Nephron (organoid): Measurements from ENCODE around the gene COPA.
A peak's percentile ranks its signal among the peaks of the same experiment; 100 is the strongest.

Experiments used
- H3K27ac Mint-ChIP-seq, 3 experiments: 2 replicates each; pipeline ENCODE4 v1.8.0; 2020; ENCODE audit warnings: mixed read lengths in 3 of 3, mild to moderate bottlenecking in 2 of 3, moderate library complexity in 1 of 3
- H3K27me3 Mint-ChIP-seq: 2 replicates; pipeline ENCODE4 v1.8.0; 2021; ENCODE audit warnings: low read depth, mild to moderate bottlenecking, moderate library complexity, mixed read lengths
- H3K36me3 Mint-ChIP-seq: 2 replicates; pipeline ENCODE4 v1.8.0; 2020; ENCODE audit warnings: low read depth, mixed read lengths
- H3K4me1 Mint-ChIP-seq: 2 replicates; pipeline ENCODE4 v1.8.0; 2020; ENCODE audit warnings: mixed read lengths
- H3K4me3 Mint-ChIP-seq, 3 experiments: 2 replicates each; pipeline ENCODE4 v1.8.0; 2020; ENCODE audit warnings: mild to moderate bottlenecking in 3 of 3, mixed read lengths in 3 of 3, moderate library complexity in 2 of 3
- H3K9me3 Mint-ChIP-seq: 2 replicates; pipeline ENCODE4 v1.8.0; 2020; ENCODE audit warnings: mixed read lengths
- TF ChIP-seq, protein P1 (sequence below), 3 experiments: fragments of 200-600 bp; sonication (generic); IDR thresholded peaks; one replicate each; pipeline ENCODE4 v1.5.0; 2021; ENCODE audit warnings: antibody characterized with exemption in 3 of 3; ENCODE audit not compliant: unreplicated experiment in 3 of 3

The COPA gene

DNA sequence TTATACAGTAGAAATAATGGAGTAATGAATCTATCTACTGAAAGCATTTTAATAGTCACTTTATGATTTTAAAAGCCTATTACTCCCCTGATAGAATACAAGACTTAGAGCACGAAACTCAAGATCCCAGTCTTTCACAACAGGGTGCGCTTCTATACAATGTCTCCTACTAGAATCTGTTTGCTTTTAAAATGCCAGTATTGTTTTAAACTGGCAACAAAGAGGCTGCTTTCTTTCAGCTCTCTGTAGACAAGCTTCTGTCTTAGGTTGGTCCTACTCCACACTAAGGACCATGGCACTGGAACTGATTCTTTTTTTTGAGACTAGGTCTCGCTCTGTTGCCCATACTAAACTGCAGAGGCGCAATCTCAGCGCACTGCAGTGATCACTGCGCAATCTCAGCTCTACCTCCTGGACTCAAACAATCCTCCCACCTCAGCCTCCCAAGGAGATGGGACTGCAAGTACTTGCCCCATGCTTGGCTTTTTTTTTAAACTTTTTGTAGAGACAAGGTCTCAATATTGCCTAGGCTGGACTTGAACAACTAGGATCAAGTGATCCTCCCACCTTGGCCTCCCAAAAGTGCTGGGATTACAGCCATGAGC, 85.5 kb downstream of the COPA start:
- TF ChIP-seq, protein P1, sequence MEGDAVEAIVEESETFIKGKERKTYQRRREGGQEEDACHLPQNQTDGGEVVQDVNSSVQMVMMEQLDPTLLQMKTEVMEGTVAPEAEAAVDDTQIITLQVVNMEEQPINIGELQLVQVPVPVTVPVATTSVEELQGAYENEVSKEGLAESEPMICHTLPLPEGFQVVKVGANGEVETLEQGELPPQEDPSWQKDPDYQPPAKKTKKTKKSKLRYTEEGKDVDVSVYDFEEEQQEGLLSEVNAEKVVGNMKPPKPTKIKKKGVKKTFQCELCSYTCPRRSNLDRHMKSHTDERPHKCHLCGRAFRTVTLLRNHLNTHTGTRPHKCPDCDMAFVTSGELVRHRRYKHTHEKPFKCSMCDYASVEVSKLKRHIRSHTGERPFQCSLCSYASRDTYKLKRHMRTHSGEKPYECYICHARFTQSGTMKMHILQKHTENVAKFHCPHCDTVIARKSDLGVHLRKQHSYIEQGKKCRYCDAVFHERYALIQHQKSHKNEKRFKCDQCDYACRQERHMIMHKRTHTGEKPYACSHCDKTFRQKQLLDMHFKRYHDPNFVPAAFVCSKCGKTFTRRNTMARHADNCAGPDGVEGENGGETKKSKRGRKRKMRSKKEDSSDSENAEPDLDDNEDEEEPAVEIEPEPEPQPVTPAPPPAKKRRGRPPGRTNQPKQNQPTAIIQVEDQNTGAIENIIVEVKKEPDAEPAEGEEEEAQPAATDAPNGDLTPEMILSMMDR (IDR thresholded peaks at IDR 0.05; ENCODE audit: unreplicated experiment in 3 of 3) = no peak
- peaks cover 15% of the 10 kb centered on the region for H3K36me3 Mint-ChIP-seq

DNA sequence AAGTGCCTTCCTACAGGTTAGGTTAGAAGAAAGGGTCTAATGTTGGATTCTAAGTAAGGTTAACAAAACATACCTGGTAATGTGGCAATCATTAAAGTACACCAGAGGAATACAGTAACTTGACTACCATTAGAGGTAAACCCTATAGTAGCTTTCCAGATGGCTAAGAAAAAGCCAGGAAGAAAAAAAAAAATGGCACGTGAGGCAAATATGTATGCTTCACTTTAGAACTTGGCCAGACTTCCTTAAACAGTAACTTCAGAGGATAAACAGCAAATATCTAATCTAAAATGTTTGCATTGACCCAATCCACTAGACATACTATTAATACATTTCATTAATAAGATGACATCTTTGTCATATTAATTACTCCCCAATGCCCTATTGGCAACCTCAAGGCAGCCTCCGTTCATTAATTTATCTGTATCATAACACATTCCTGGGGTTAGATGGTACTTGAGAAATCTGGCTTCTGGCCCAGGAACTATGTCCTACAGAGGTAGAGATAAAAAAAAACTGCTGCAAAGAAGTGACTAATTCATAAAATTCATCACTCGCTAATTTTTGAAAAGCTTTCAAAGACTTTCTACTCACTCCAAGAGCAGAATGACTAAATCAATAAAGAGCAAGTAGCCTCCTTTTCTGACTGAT, 86.5 kb downstream of the COPA start:
- H3K4me1 Mint-ChIP-seq = peaks cover 57% of the 10 kb centered on the region
- TF ChIP-seq, protein P1 (IDR thresholded peaks at IDR 0.05; ENCODE audit: unreplicated experiment in 3 of 3) = no peak
- peak overlapping the region in 1 of 3 experiments; percentile 16 for H3K4me3 Mint-ChIP-seq
- peak overlapping the region; percentile 56 to 68 (median 63) for H3K27ac Mint-ChIP-seq
- H3K36me3 Mint-ChIP-seq = peaks cover 24% of the 10 kb centered on the region
- no peaks in the 10 kb centered on the region for H3K9me3 Mint-ChIP-seq
- H3K27me3 Mint-ChIP-seq = no peaks in the 10 kb centered on the region

More for the DNA sequence above, 85.5 kb downstream of the COPA start:
- H3K9me3 Mint-ChIP-seq = no peaks in the 10 kb centered on the region
- peak overlapping the region in 2 of 3 experiments; percentile 51 to 56 for H3K27ac Mint-ChIP-seq
- peak overlapping the region in 1 of 3 experiments; percentile 41 for H3K4me3 Mint-ChIP-seq
- peaks cover 48% of the 10 kb centered on the region for H3K4me1 Mint-ChIP-seq
- H3K27me3 Mint-ChIP-seq = no peaks in the 10 kb centered on the region

DNA sequence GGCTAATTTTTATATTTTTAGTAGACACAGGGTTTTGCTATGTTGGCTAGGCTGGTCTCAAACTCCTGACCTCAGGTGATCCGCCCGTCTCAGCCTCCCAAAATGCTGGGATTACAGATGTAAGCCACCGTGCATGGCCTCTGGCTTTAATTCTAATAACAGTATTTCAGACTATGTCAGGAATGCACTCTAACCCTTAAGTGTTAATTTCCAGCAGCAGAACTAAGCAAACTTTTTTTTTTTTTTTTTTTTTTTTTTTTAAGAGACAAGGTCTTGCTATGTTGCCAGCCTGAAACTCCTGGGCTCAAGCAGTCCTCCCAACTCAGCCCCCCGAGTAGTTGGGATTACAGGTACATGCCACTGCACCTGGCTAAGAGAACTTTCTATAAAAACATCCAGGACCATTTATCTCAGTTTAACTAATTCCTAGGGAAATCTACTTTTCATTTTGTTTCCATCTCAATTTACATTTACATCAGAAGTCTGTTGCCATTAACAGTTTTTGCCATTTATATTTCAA, 87.2 kb downstream of the COPA start:
- no peak overlapping the region for H3K4me3 Mint-ChIP-seq
- peaks cover 27% of the 10 kb centered on the region for H3K36me3 Mint-ChIP-seq
- H3K27me3 Mint-ChIP-seq = no peaks in the 10 kb centered on the region
- TF ChIP-seq, protein P1 (IDR thresholded peaks at IDR 0.05; ENCODE audit: unreplicated experiment in 3 of 3) = no peak
- peak overlapping the region in 2 of 3 experiments; percentile 63 to 68 for H3K27ac Mint-ChIP-seq
- no peaks in the 10 kb centered on the region for H3K9me3 Mint-ChIP-seq
- peaks cover 60% of the 10 kb centered on the region for H3K4me1 Mint-ChIP-seq

DNA sequence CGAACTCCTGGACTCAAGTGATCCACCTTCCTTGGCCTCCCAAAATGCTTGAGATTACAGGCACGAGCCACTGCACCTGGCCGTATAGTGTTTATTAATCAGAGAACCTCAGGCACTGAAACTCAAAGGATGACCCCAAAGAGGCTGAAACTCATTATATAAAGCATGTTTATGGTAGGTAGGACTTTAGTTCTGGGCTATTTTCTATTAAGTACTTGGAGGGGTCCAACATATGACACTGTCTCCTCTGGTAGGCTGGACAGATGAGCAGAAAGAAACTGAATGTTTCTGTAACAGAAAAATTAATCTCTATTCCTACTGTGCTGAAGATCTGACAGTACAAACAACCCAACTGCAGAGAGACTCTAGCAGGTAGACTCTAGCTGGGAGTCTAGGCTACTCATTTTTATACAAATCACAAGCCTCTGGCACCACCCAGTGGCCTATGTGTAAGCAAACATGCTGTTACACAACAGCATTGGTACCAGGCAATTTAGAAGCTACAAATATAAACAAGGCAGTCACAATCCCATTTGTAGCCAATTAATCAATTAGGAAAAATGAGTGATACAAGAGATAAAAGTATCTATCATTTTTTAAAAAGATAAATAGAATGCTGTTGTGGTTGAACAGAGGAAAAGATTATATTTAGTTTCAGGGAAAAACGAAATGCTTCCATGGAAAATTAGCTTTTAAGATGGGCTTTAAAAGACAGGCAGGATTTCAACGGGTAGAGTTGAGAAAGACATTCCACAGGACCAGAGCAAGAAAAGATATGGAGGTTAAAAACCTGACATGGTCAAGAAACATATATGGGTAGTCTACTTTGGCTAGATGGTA, 91.1 kb downstream of the COPA start:
- Mint-ChIP-seq H3K9me3 (no peaks in the 10 kb centered on the region), H3K4me3 (no peak overlapping the region), H3K27ac (peak overlapping the region; percentile 65 to 78 (median 68)), H3K4me1 (peaks cover 36% of the 10 kb centered on the region), H3K27me3 (no peaks in the 10 kb centered on the region), H3K36me3 (peaks cover 28% of the 10 kb centered on the region)
- TF ChIP-seq, protein P1 (IDR thresholded peaks at IDR 0.05; ENCODE audit: unreplicated experiment in 3 of 3) = peak; percentile 74 to 79 (median 77)

DNA sequence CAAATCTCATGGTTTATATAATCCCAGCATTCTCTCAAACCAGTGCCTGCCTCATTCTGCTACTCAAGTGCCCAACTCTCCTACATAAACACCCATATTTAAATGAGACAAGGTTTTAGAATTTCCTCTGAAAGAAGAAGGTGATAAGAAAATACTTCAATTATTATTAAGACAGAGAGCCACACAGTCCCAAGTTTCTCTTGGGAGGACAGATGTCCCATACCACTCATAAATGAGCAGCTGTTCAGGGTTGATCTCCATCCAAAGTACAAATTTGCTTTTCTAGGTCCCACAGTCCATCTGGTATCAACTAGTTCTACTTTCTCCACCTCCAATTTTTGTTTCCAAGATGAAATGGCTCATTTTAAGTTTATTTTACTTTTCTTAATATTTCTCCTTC, 92.0 kb downstream of the COPA start:
- Mint-ChIP-seq H3K9me3 (no peaks in the 10 kb centered on the region), H3K27ac (peak overlapping the region in 2 of 3 experiments; percentile 54 to 65), H3K36me3 (peaks cover 28% of the 10 kb centered on the region), H3K4me1 (peaks cover 36% of the 10 kb centered on the region), H3K4me3 (no peak overlapping the region), H3K27me3 (no peaks in the 10 kb centered on the region)
- TF ChIP-seq, protein P1 (IDR thresholded peaks at IDR 0.05; ENCODE audit: unreplicated experiment in 3 of 3) = no peak
